SU-DHL-6 (cell line): Measurements from ENCODE around the gene CTLA4.

ENCODE experiments used
- H2AFZ ChIP-seq: fragments of 200-600 bp; sonication (generic); 2 replicates; pipeline ENCODE4 v1.6.1; 2014; ENCODE audit warnings: low read depth, mild to moderate bottlenecking, moderate library complexity, mixed read lengths, antibody characterized with exemption, low read length; ENCODE audit not compliant: severe bottlenecking
- H3F3A ChIP-seq: fragments of 200-600 bp; shearing (Covaris generic); 2 replicates; pipeline ENCODE4 v1.6.0; 2016; ENCODE audit warnings: antibody characterized with exemption, mild to moderate bottlenecking; ENCODE audit not compliant: insufficient read depth
- H3K27ac ChIP-seq: fragments of 200-600 bp; sonication (generic); 2 replicates; pipeline ENCODE4 v1.5.1; 2016; ENCODE audit warnings: low read depth, mild to moderate bottlenecking, low read length, moderate library complexity, mixed read lengths
- H3K27me3 ChIP-seq: fragments of 200-600 bp; sonication (generic), shearing (Covaris generic); 2 replicates; pipeline ENCODE4 v1.6.0; 2014; ENCODE audit warnings: mild to moderate bottlenecking, low read length
- H3K36me3 ChIP-seq: fragments of 200-600 bp; sonication (generic); 2 replicates; pipeline ENCODE4 v1.6.1; 2014; ENCODE audit warnings: mild to moderate bottlenecking, low read length, mixed read lengths
- H3K4me2 ChIP-seq: fragments of 300-600, 200-600 bp; shearing (Covaris generic), sonication (generic); 2 replicates; pipeline ENCODE4 v1.6.0; 2014; ENCODE audit warnings: low read length, low read depth, mild to moderate bottlenecking; ENCODE audit not compliant: poor library complexity, severe bottlenecking
- H3K4me3 ChIP-seq: fragments of 200-600 bp; sonication (generic); 2 replicates; pipeline ENCODE4 v1.5.1; 2014; ENCODE audit warnings: antibody characterized with exemption, low read length, mild to moderate bottlenecking, mixed read lengths; ENCODE audit not compliant: insufficient read depth, poor library complexity, severe bottlenecking
- H3K79me2 ChIP-seq: fragments of 200-600 bp; sonication (generic); 2 replicates; pipeline ENCODE4 v1.6.1; 2014; ENCODE audit warnings: mild to moderate bottlenecking, low read length, moderate library complexity; ENCODE audit not compliant: insufficient read depth
- H3K9ac ChIP-seq: fragments of 200-600 bp; sonication (generic); 2 replicates; pipeline ENCODE4 v1.7.0; 2014; ENCODE audit warnings: mild to moderate bottlenecking, low read length
- H3K9me2 ChIP-seq: fragments of 200-600 bp; sonication (generic); replicated peaks from 2 replicates; pipeline ENCODE4 v1.6.1; 2014; ENCODE audit warnings: low read length; ENCODE audit not compliant: insufficient read depth
- H3K9me3 ChIP-seq: fragments of 200-600 bp; sonication (generic); 2 replicates; pipeline ENCODE4 v1.6.1; 2014; ENCODE audit warnings: low read length, mixed read lengths; ENCODE audit not compliant: insufficient read depth
- H4K20me1 ChIP-seq: fragments of 200-600 bp; sonication (generic); 2 replicates; pipeline ENCODE4 v1.6.1; 2014; ENCODE audit warnings: low read depth, mild to moderate bottlenecking, antibody characterized with exemption, low read length, moderate library complexity, mixed read lengths
- CTCF ChIP-seq: fragments of 200-600 bp; sonication (generic); IDR thresholded peaks from one replicate; pipeline ENCODE4 v1.5.1; 2017; ENCODE audit warnings: antibody characterized with exemption, mild to moderate bottlenecking, low read length, moderate library complexity; ENCODE audit not compliant: insufficient read depth, poor library complexity, severe bottlenecking
- EZH2phosphoT487 ChIP-seq: fragments of 200-600 bp; sonication (generic), shearing (Covaris generic); conservative IDR thresholded peaks from 2 replicates; pipeline ENCODE4 v1.6.1; 2018; ENCODE audit warnings: mild to moderate bottlenecking, antibody characterized with exemption, low read length, moderate library complexity, mixed read lengths

The CTLA4 gene

GRCh38 chr2:203889944-203890343, 22.4 kb downstream of the CTLA4 start:
- Histone ChIP-seq H3K79me2 (no peaks in the 10 kb centered on the region), H3K9ac (no peak overlapping the region), H3K9me2 (no peaks in the 10 kb centered on the region), H3K4me2 (no peak overlapping the region), H3K27me3 (no peaks in the 10 kb centered on the region), H3K27ac (no peak overlapping the region), H3F3A (no peaks in the 10 kb centered on the region), H3K4me3 (no peak overlapping the region), H3K36me3 (no peaks in the 10 kb centered on the region), H2AFZ (no peak overlapping the region), H4K20me1 (no peaks in the 10 kb centered on the region), H3K9me3 (no peaks in the 10 kb centered on the region)
- TF ChIP-seq EZH2phosphoT487 (no peak), CTCF (no peak)

GRCh38 chr2:203890733-203891132, 23.2 kb downstream of the CTLA4 start:
- Histone ChIP-seq H2AFZ (no peak overlapping the region), H3K9ac (no peak overlapping the region), H4K20me1 (no peaks in the 10 kb centered on the region), H3K4me2 (no peak overlapping the region), H3K79me2 (no peaks in the 10 kb centered on the region), H3K27me3 (no peaks in the 10 kb centered on the region), H3K4me3 (no peak overlapping the region), H3K27ac (no peak overlapping the region), H3K9me3 (no peaks in the 10 kb centered on the region), H3F3A (no peaks in the 10 kb centered on the region), H3K36me3 (no peaks in the 10 kb centered on the region), H3K9me2 (no peaks in the 10 kb centered on the region)
- no peak for TF ChIP-seq CTCF
- TF ChIP-seq EZH2phosphoT487, result no peak

- H3K79me2 ChIP-seq, result no peaks in the 10 kb centered on the region
- H3F3A ChIP-seq, result no peaks in the 10 kb centered on the region
- H3K27me3 ChIP-seq, result no peaks in the 10 kb centered on the region
- H3K9me3 ChIP-seq, result no peaks in the 10 kb centered on the region
- no peaks in the 10 kb centered on the region for H3K36me3 ChIP-seq
- H3K9ac ChIP-seq, result no peak overlapping the region
- H3K4me2 ChIP-seq, result no peak overlapping the region
- no peaks in the 10 kb centered on the region for H3K9me2 ChIP-seq
- no peak overlapping the region for H3K27ac ChIP-seq
- no peak overlapping the region for H2AFZ ChIP-seq
- no peak for TF ChIP-seq CTCF
- no peaks in the 10 kb centered on the region for H4K20me1 ChIP-seq
- no peak overlapping the region for H3K4me3 ChIP-seq
These were observed 23.9 kb downstream of the CTLA4 start for GRCh38 chr2:203891474-203891873.

GRCh38 chr2:203892207-203892606, 24.6 kb downstream of the CTLA4 start:
- Histone ChIP-seq H3K4me3 (no peak overlapping the region), H3K9me2 (no peaks in the 10 kb centered on the region), H3K79me2 (no peaks in the 10 kb centered on the region), H3K27ac (no peak overlapping the region), H3K4me2 (no peak overlapping the region), H3K27me3 (no peaks in the 10 kb centered on the region), H3F3A (no peaks in the 10 kb centered on the region), H3K9ac (no peak overlapping the region), H3K36me3 (no peaks in the 10 kb centered on the region), H3K9me3 (no peaks in the 10 kb centered on the region), H2AFZ (no peak overlapping the region), H4K20me1 (no peaks in the 10 kb centered on the region)
- no peak for TF ChIP-seq CTCF
- no peak for TF ChIP-seq EZH2phosphoT487
